NCI-H345 (cell line): Measurements from ENCODE around the gene BANF2.
A peak's percentile ranks its signal among the peaks of the same experiment; 100 is the strongest.
"Not testable (repeated sequence)": the region's sequence is repeated elsewhere in the genome, so short reads cannot be mapped to it uniquely, and the experiment has no call there.

Experiments used
- DNase-seq: peaks from one replicate; lab custom pipeline; 2025; lab: John Stamatoyannopoulos, UW

The BANF2 gene

GRCh38 chr20:17683218-17684076 lies 16.3 kb upstream of the BANF2 start:
- no peak for DNase-seq

- DNase-seq: peak; percentile 21
Observed at GRCh38 chr20:17684077-17684888, 15.5 kb upstream of the BANF2 start.

DNA sequence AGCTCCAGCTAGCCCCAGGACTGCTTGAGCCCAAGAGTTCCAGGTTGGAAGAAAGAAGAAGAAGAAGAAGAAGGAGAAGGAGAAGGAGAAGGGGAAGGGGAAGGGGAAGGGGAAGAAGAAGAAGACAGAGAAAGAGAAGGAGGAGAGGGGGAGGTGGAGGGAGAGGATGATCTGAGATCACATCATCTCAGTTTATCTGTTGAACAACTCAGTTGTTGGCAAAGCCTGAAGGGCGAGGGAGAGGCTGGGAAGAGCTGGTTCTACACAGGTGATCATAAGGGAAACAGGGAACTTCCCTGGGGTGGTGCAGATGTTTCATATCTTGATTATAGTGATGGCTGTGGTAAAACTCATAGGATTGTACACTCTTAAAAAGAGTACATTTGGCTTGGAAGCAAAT lies 14.6 kb upstream of the BANF2 start:
- DNase-seq: no peak

- DNase-seq: no peak
Observed at GRCh38 chr20:17687800-17688199, 12.0 kb upstream of the BANF2 start.

- no peak for DNase-seq
Observed at GRCh38 chr20:17688965-17689364, 10.8 kb upstream of the BANF2 start.

- no peak for DNase-seq
Observed at GRCh38 chr20:17690144-17690543, 9.6 kb upstream of the BANF2 start.

DNA sequence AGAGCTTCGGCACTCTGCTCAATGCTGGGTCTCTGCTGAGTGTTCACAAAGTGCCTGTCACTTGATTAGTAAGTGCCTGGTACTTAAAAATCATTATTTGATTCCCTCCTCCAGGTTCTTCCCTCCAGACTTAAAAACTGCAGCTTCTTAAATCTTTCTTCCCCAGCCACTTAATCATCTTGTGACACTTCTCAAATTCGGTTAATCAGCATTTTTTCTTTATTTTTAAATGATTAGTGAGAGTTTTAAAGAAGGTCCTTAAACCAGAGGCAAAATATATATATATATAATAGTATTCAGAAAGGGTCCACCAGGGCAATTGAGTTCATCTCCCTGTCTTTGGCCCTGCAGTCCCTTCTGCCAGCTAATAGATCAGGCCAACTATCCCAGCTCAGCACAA lies 8.0 kb upstream of the BANF2 start:
- no peak for DNase-seq

GRCh38 chr20:17693444-17694001 lies 6.2 kb upstream of the BANF2 start:
- DNase-seq: no peak

- no peak for DNase-seq
Observed at GRCh38 chr20:17694767-17695166, 5.0 kb upstream of the BANF2 start.

DNA sequence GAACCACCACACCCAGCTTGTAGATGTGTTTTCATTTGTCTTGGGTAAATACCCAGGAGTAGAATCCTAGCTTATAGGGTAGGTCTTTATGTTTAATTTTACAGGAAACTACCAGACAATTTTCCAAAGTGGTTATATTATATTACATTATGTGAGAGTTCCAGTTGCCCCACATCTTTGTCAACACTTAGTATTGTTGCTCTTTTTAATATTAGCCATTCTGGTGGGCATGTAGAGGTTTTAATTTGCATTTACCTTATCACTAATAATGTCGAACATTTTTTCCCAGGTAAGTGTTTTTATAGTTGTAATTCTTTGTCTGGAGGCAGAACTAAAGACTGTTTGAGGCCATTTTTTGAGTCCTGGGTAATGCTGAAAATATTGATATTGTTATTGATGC lies 3.5 kb upstream of the BANF2 start:
- DNase-seq: no peak

DNA sequence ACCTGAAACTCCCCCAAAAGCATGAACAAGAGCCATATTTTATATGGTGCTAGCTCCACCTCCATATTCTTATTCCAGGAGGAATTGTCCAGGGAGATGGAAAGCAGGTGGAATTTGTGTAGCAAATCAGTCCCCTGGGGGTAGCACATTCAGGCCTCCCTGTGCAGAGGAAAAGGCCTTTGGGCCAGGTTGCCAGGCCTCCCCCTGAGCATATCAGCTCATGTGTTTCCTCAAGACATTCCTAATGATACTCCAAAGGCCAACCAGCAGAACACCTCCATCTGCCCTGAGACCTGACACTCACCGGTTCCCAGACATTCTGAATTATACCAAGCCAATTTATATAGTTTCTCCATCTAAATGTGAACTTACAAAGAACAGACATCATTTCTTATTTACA lies 2.6 kb upstream of the BANF2 start:
- DNase-seq: no peak

DNA sequence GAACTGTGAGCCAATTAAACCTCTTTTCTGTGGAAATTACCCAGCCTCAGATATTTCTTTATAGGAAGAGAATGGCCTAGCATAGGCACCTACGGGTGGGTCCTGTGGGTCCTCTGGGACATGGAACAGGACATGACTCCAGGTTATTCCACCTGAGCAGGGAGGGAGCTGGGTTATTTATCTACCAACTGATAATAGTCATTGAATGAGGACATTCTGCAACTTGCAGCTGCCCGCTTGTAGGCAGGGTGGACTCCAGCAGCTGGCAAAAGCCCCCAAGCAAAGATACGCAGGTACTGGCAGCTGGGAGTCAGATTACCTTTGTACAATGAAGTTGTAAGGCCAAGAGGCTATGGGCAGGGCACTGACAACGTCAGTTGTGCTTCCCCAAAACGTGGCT lies 1.4 kb upstream of the BANF2 start:
- peak; percentile 15 for DNase-seq

DNA sequence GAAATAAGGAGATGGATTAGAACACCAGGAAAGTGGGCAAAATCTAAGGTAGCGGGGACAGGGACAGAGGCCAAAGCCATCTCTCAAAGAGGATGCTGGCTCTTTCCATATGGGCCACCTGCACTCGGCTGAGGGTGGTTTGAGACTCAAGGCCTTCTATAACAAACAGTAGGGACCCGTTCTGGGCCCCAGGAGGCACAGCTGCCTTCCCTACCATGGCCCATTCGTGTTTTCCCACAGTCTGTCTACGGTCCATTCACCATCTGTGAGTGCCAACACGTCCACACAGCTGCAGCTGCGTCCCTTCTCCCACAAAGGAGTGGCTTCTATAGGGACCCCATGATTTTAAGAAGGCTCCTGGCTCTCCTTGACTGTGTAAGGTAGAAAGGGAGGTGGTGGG lies 871 bp downstream of the BANF2 start:
- no peak for DNase-seq

GRCh38 chr20:17701826-17702225 lies 2.1 kb downstream of the BANF2 start:
- no peak for DNase-seq

DNA sequence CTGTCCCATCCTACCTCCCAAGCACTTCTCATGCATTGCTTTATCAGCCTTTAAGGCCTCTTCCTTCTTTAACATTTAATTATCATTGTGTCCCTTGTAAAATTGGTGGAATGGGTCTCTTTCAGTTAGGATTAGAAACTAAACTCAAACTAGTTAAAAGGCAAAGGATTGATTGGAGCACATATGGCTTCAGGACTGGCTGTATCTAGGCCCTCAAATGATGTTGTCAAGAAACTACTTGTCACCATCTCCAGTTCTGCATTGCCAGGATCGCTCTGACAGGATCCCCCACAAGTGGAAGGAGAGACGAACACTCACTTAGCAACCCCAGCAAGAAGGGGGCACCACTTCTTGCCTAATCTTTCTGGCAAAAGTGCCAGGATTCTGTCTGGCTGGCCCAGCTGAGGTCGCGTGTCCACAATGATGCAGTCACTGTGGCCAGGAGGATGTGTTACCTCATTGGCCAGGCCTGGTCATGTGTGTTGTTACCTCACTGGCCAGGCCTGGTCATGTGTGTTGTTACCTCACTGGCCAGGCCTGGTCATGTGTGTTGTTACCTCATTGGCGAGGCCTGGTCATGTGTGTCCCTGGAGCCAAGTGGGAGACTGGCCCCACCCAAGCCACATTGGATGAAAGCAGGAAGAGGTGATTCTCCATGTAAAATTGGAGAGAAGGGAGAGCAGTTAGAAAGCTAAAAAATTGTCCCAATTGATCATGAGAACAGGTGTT lies 5.0 kb downstream of the BANF2 start:
- no peak for DNase-seq

DNA sequence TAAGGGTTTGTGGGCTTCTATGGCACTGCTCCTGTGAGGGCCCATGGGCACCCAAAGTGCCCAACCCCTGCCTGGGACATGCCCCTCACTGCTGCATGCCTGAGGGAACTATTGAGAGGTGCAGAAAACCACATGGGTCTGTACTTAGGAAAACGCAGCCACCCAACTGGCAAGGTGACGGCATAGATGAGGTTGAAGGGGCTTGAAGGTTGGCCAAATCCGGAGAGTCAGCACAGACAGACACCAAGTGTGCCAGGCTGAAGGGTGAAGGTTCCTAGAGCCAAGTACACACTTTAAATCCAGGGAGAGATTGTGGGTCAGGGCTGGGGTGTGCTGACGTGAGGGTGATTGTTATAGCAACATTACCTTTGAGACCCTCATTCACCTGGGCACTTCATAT lies 6.2 kb downstream of the BANF2 start:
- DNase-seq: no peak

- no peak for DNase-seq
Observed at GRCh38 chr20:17706632-17707031, 6.9 kb downstream of the BANF2 start.

DNA sequence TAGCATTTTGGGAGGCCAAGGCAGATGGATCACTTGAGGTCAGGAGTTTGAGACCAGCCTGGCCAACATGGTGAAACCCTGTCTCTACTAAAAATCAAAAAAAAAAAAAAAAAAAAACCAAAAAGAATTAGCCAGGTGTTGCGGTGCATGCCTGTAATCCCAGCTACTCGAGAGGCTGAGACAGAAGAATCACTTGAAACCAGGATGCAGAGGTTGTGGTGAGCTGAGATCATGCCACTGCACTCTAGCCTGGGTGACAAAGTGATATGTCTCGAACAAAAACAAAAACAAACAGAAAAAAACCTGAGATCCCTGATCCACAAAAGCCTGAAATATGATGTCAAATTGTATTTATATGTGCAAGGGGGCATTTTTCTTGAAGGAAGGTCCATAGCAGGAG lies 8.2 kb downstream of the BANF2 start:
- not testable (repeated sequence) for DNase-seq

GRCh38 chr20:17708675-17709360 lies 9.1 kb downstream of the BANF2 start:
- no peak for DNase-seq

- no peak for DNase-seq
Observed at GRCh38 chr20:17709361-17710293, 9.9 kb downstream of the BANF2 start.
